Suprapubic skin (tissue), 4 donors: ENCODE results near the gene MOB1B. TPM values are rescaled to one million over a fixed set of nuclear protein-coding genes. Genes with fewer than 3 reads are reported as not detected.

Source experiments
- DNase-seq, 2 donors: peaks; one replicate each; pipeline ENCODE4 v3.0.0-alpha.2; 2019; ENCODE audit warnings: low spot score in 2 of 2
- H3K27ac ChIP-seq: fragments of 200-600 bp; sonication (generic); one replicate; pipeline ENCODE4 v1.5.1; 2019
- H3K27me3 ChIP-seq: fragments of 200-600 bp; sonication (generic); one replicate; pipeline ENCODE4 v1.5.1; 2019
- H3K36me3 ChIP-seq: fragments of 200-600 bp; sonication (generic); one replicate; pipeline ENCODE4 v1.5.1; 2019
- H3K4me1 ChIP-seq: fragments of 200-600 bp; sonication (generic); one replicate; pipeline ENCODE4 v1.5.1; 2019
- H3K4me3 ChIP-seq: fragments of 200-600 bp; sonication (generic); one replicate; pipeline ENCODE4 v1.5.1; 2019; ENCODE audit warnings: mild to moderate bottlenecking
- H3K9me3 ChIP-seq: fragments of 200-600 bp; sonication (generic); one replicate; pipeline ENCODE4 v1.5.1; 2019
- CTCF ChIP-seq, 2 donors: fragments of 200-600 bp in 1 of 2; fragments of 450-650 bp in 1 of 2; sonication (generic) in 1 of 2; IDR thresholded peaks; one replicate each; pipeline ENCODE4 v1.5.1; 2016 to 2019; ENCODE audit warnings: antibody characterized with exemption in 2 of 2, mild to moderate bottlenecking in 1 of 2, moderate library complexity in 1 of 2
- EP300 ChIP-seq: sonication (generic); formaldehyde crosslinking; IDR thresholded peaks from one replicate; pipeline ENCODE4 v1.6.1; 2017; ENCODE audit warnings: antibody characterized with exemption
- POLR2A ChIP-seq, 2 donors: fragments of 450-650 bp; IDR thresholded peaks; one replicate each; pipeline ENCODE4 v1.6.1; 2017; ENCODE audit warnings: antibody characterized with exemption in 2 of 2, mild to moderate bottlenecking in 2 of 2, moderate library complexity in 2 of 2
- POLR2AphosphoS5 ChIP-seq, 3 donors: sonication (generic); formaldehyde crosslinking; IDR thresholded peaks; one replicate each; pipeline ENCODE4 v1.6.1; 2017; ENCODE audit warnings: antibody characterized with exemption in 3 of 3
- WGBS: methylation state at CpG from one replicate; pipeline ENCODE4 v1.1.5; 2018; 5-methylcytosine and 5-hydroxymethylcytosine counted together
- total RNA-seq, 4 donors: library from RNA; depleted of rRNA; stranded (reverse); fragments of >200 nt; gene quantifications; one replicate each; pipeline ENCODE4 v1.1.0, GENCODE V29; 2016

The MOB1B gene
- total RNA-seq, 4 donors from 2014 or later: 9.5 to 20.8 (median 15.0) TPM

- H3K27ac ChIP-seq: no peak overlapping the region
- H3K4me1 ChIP-seq: no peaks in the 10 kb centered on the region
- H3K4me3 ChIP-seq: no peak overlapping the region
- no peaks in the 10 kb centered on the region for H3K36me3 ChIP-seq
- DNase-seq: no peak
- H3K27me3 ChIP-seq: no peaks in the 10 kb centered on the region
- WGBS: 97% methylated on average over 5 of the region's 5 CpGs
- TF ChIP-seq POLR2A (IDR thresholded peaks at IDR 0.05) (no peak), POLR2AphosphoS5 (IDR thresholded peaks at IDR 0.05) (no peak), CTCF (IDR thresholded peaks at IDR 0.05) (no peak), EP300 (no peak)
- H3K9me3 ChIP-seq: no peaks in the 10 kb centered on the region
Measured at GRCh38 chr4:70940134-70940533, 38.0 kb downstream of the MOB1B start.

GRCh38 chr4:70943114-70943513 lies 40.9 kb downstream of the MOB1B start:
- Histone ChIP-seq H3K36me3 (no peaks in the 10 kb centered on the region), H3K27me3 (no peaks in the 10 kb centered on the region), H3K9me3 (no peaks in the 10 kb centered on the region), H3K27ac (no peak overlapping the region), H3K4me1 (no peaks in the 10 kb centered on the region), H3K4me3 (no peak overlapping the region)
- DNase-seq: no peak
- TF ChIP-seq EP300 (no peak), CTCF (IDR thresholded peaks at IDR 0.05) (no peak), POLR2A (IDR thresholded peaks at IDR 0.05) (no peak), POLR2AphosphoS5 (IDR thresholded peaks at IDR 0.05) (no peak)

GRCh38 chr4:70945046-70945445 lies 42.9 kb downstream of the MOB1B start:
- H3K27me3 ChIP-seq: no peaks in the 10 kb centered on the region
- H3K4me1 ChIP-seq: no peaks in the 10 kb centered on the region
- H3K36me3 ChIP-seq: no peaks in the 10 kb centered on the region
- H3K9me3 ChIP-seq: no peaks in the 10 kb centered on the region
- TF ChIP-seq CTCF (IDR thresholded peaks at IDR 0.05): no peak
- TF ChIP-seq POLR2A (IDR thresholded peaks at IDR 0.05): no peak
- no peak for TF ChIP-seq POLR2AphosphoS5 (IDR thresholded peaks at IDR 0.05)
- TF ChIP-seq EP300: no peak
- WGBS: 56% methylated on average over 3 of the region's 3 CpGs
- DNase-seq: no peak
- no peak overlapping the region for H3K4me3 ChIP-seq
- no peak overlapping the region for H3K27ac ChIP-seq

- no peak for TF ChIP-seq CTCF (IDR thresholded peaks at IDR 0.05)
- H3K27ac ChIP-seq: no peak overlapping the region
- DNase-seq: no peak
- H3K9me3 ChIP-seq: no peaks in the 10 kb centered on the region
- WGBS: 87% methylated on average over 3 of the region's 3 CpGs
- no peak overlapping the region for H3K4me3 ChIP-seq
- H3K27me3 ChIP-seq: no peaks in the 10 kb centered on the region
- no peaks in the 10 kb centered on the region for H3K36me3 ChIP-seq
- H3K4me1 ChIP-seq: no peaks in the 10 kb centered on the region
Measured at GRCh38 chr4:70945452-70946055, 43.4 kb downstream of the MOB1B start.

GRCh38 chr4:70946939-70947338 lies 44.8 kb downstream of the MOB1B start:
- H3K27ac ChIP-seq: no peak overlapping the region
- H3K27me3 ChIP-seq: no peaks in the 10 kb centered on the region
- no peak overlapping the region for H3K4me3 ChIP-seq
- WGBS: 87% methylated on average over 4 of the region's 4 CpGs
- no peaks in the 10 kb centered on the region for H3K36me3 ChIP-seq
- DNase-seq: no peak
- no peaks in the 10 kb centered on the region for H3K9me3 ChIP-seq
- TF ChIP-seq EP300 (no peak), POLR2AphosphoS5 (IDR thresholded peaks at IDR 0.05) (no peak), CTCF (IDR thresholded peaks at IDR 0.05) (no peak), POLR2A (IDR thresholded peaks at IDR 0.05) (no peak)
- no peaks in the 10 kb centered on the region for H3K4me1 ChIP-seq
